Prostate gland (tissue), 2 donors: ENCODE measurements around the gene NHLH2. TPM values are rescaled to one million over a fixed set of nuclear protein-coding genes. Genes with fewer than 3 reads are reported as not detected.

Experiments
- DNase-seq: peaks from one replicate; pipeline ENCODE4 v3.0.0-alpha.2; 2019; ENCODE audit warnings: low spot score
- H3K27ac ChIP-seq, 2 donors: fragments of 200-600 bp; sonication (generic); 2 replicates each; pipeline ENCODE4 v1.5.1; 2017 to 2019
- H3K27me3 ChIP-seq: fragments of 200-600 bp; sonication (generic); replicated peaks from 2 replicates; pipeline ENCODE4 v1.5.1; 2019; ENCODE audit not compliant: insufficient read depth
- H3K36me3 ChIP-seq, 2 donors: fragments of 200-600 bp; sonication (generic); 1 replicate in 1 of 2; 2 replicates in 1 of 2; pipeline versions ENCODE4 v1.5.1 to v1.8.1; 2017 to 2019
- H3K4me1 ChIP-seq: fragments of 200-600 bp; sonication (generic); replicated peaks from 2 replicates; pipeline ENCODE4 v1.5.1; 2019
- H3K4me3 ChIP-seq, 2 donors: fragments of 200-600 bp; sonication (generic); 2 replicates each; pipeline ENCODE4 v1.5.1; 2017 to 2019
- H3K9me3 ChIP-seq: fragments of 200-600 bp; sonication (generic); 2 replicates; pipeline ENCODE4 v1.5.1; 2017
- POLR2A ChIP-seq: fragments of 450-650 bp; IDR thresholded peaks from one replicate; pipeline ENCODE4 v1.6.1; 2016; ENCODE audit warnings: antibody characterized with exemption, mild to moderate bottlenecking
- POLR2AphosphoS5 ChIP-seq: sonication (generic); formaldehyde crosslinking; IDR thresholded peaks from one replicate; pipeline ENCODE4 v1.6.1; 2017; ENCODE audit warnings: antibody characterized with exemption
- WGBS: methylation state at CpG from one replicate; pipeline ENCODE4 v1.1.5; 2018; 5-methylcytosine and 5-hydroxymethylcytosine counted together
- intact Hi-C: fragments of 100-400 bp; cut with DNase I; formaldehyde crosslinking; loops from one replicate; pipeline ENCODE4 v1.14.2; 2022
- total RNA-seq, 2 donors: library from RNA; depleted of rRNA; stranded (reverse); fragments of >200 nt; gene quantifications; one replicate each; pipeline ENCODE4 v1.1.0, GENCODE V29; 2016
- TF ChIP-seq, protein P1 (sequence below), 4 experiments: fragments of 200-600 bp in 2 of 4; fragments of 450-650 bp in 2 of 4; sonication (generic) in 2 of 4; IDR thresholded peaks; 1 replicate in 3 of 4; 2 replicates in 1 of 4; pipeline ENCODE4 v1.5.1; 2016 to 2019; ENCODE audit warnings: antibody characterized with exemption in 4 of 4, mild to moderate bottlenecking in 2 of 4, moderate library complexity in 2 of 4

The NHLH2 gene
- total RNA-seq, 2 donors from 2014 or later, result 0.74 TPM; not detected in 1

DNA sequence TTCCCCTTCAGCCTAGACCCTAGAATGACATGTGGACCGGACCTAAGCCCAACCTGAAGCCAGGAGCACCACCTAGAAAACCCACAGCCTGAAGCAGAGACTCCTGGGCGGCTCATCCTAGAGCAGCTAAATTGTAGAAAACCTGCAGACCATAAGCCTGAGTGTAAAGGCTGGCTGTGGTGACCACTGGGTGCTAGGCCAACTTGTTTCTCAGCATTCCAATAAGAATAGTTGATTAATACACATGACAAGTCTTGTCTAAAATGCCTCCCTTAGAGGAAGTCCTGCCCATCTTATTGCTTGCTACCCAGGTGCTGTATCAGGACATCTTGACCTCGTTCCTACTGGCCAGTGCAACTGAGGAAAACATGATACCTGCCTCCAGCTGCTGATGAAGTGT lies 49.1 kb downstream of the NHLH2 start:
- no peaks in the 10 kb centered on the region for H3K9me3 ChIP-seq
- WGBS, result 88% methylated on average over 3 of the region's 3 CpGs
- peaks cover 2% of the 10 kb centered on the region for H3K27me3 ChIP-seq
- no peak overlapping the region for H3K4me3 ChIP-seq
- H3K27ac ChIP-seq, result no peak overlapping the region
- TF ChIP-seq POLR2A (no peak), POLR2AphosphoS5 (no peak)
- TF ChIP-seq, protein P1, sequence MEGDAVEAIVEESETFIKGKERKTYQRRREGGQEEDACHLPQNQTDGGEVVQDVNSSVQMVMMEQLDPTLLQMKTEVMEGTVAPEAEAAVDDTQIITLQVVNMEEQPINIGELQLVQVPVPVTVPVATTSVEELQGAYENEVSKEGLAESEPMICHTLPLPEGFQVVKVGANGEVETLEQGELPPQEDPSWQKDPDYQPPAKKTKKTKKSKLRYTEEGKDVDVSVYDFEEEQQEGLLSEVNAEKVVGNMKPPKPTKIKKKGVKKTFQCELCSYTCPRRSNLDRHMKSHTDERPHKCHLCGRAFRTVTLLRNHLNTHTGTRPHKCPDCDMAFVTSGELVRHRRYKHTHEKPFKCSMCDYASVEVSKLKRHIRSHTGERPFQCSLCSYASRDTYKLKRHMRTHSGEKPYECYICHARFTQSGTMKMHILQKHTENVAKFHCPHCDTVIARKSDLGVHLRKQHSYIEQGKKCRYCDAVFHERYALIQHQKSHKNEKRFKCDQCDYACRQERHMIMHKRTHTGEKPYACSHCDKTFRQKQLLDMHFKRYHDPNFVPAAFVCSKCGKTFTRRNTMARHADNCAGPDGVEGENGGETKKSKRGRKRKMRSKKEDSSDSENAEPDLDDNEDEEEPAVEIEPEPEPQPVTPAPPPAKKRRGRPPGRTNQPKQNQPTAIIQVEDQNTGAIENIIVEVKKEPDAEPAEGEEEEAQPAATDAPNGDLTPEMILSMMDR (IDR thresholded peaks at IDR 0.05), result no peak
- intact Hi-C loops, result no loop called here
- no peak for DNase-seq
- H3K36me3 ChIP-seq, result no peaks in the 10 kb centered on the region
- H3K4me1 ChIP-seq, result no peaks in the 10 kb centered on the region

DNA sequence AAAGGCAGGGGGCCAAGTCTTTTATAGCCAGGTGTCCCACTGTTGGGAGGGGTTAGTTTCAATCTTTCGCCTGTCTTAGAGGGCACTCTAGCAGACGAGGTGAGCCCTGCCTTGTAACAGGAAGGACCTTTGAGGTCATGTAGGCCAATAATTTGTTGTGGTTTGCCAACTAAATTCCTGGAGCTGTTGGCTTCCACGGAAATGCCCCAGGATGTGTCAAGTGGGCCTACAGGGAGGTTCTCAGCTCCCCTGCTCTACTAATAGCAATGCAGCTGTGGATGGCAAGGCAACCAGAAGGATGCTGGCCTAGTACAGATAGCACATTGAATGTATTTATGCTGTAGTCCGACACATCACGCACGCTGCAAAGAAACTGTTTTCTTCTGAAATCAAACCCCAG lies 50.1 kb downstream of the NHLH2 start:
- no peak for DNase-seq
- no peak for TF ChIP-seq POLR2AphosphoS5
- 76% methylated on average over 6 of the region's 6 CpGs for WGBS
- Histone ChIP-seq H3K36me3 (no peaks in the 10 kb centered on the region), H3K27ac (no peak overlapping the region), H3K4me1 (no peaks in the 10 kb centered on the region), H3K4me3 (no peak overlapping the region), H3K27me3 (peaks cover 2% of the 10 kb centered on the region), H3K9me3 (no peaks in the 10 kb centered on the region)
- intact Hi-C loops, result no loop called here

DNA sequence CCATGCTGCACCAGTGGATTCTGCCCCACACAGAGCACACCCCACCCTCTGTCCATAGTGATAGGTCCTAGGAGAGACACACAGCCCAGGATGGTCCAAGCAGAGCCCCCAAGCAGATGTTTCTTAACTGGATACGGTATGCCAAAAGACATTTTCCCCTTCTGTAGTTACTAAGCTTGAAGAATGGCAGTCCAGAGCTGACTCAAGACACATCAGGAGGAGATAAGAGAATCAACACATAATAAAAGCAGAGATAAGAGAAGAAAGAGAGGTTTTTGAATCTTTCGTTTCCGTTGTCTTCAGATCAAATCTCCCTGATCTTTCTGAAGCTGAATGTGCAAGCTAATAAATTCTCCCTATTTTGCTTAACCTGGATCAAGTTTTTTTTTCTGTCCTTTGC lies 50.6 kb downstream of the NHLH2 start:
- no peak overlapping the region for H3K4me3 ChIP-seq
- peaks cover 2% of the 10 kb centered on the region for H3K27me3 ChIP-seq
- intact Hi-C loops, result no loop called here
- no peaks in the 10 kb centered on the region for H3K9me3 ChIP-seq
- no peaks in the 10 kb centered on the region for H3K36me3 ChIP-seq
- WGBS, result 21% methylated on average over 3 of the region's 3 CpGs
- no peak for DNase-seq
- TF ChIP-seq POLR2A (no peak), POLR2AphosphoS5 (no peak)
- TF ChIP-seq, protein P1 (IDR thresholded peaks at IDR 0.05), result no peak
- no peak overlapping the region for H3K27ac ChIP-seq
- no peaks in the 10 kb centered on the region for H3K4me1 ChIP-seq

Other genes with a start within 250 kb of the NHLH2 start
- gene VANGL1, start 199.2 kb downstream of the NHLH2 start, total RNA-seq, result 10 to 100 TPM; 12.3 to 16.2 TPM
- 1 to 10 TPM; 6.4 to 6.6 TPM for gene CASQ2, start 72.4 kb downstream of the NHLH2 start, total RNA-seq
- gene SLC22A15, start 135.4 kb upstream of the NHLH2 start, total RNA-seq, result 1 to 10 TPM; 2.0 to 6.7 TPM